Dedifferentiated amniotic fluid mesenchymal stem cell (primary cell): ENCODE measurements around the gene MDM2.
A peak's percentile ranks its signal among the peaks of the same experiment; 100 is the strongest.

Experiments used
- DNase-seq: peaks from one replicate; pipeline ENCODE4 v3.0.0-alpha.2; 2016; ENCODE audit errors: extremely low spot score

MDM2 gene

GRCh38 chr12:68851592-68852306, 43.8 kb downstream of the MDM2 start:
- DNase-seq = no peak

GRCh38 chr12:68853396-68854077, 45.6 kb downstream of the MDM2 start:
- DNase-seq = no peak

- no peak for DNase-seq
Observed at GRCh38 chr12:68854078-68854468, 46.1 kb downstream of the MDM2 start.

GRCh38 chr12:68854554-68854953, 46.6 kb downstream of the MDM2 start:
- no peak for DNase-seq

GRCh38 chr12:68855111-68855510, 47.1 kb downstream of the MDM2 start:
- no peak for DNase-seq

- DNase-seq = no peak
Observed at GRCh38 chr12:68855771-68856170, 47.8 kb downstream of the MDM2 start.

GRCh38 chr12:68856510-68856909, 48.5 kb downstream of the MDM2 start:
- no peak for DNase-seq

- no peak for DNase-seq
Observed at GRCh38 chr12:68861890-68862289, 53.9 kb downstream of the MDM2 start.

GRCh38 chr12:68863109-68863770, 55.3 kb downstream of the MDM2 start:
- no peak for DNase-seq

- peak; percentile 50 for DNase-seq
Observed at GRCh38 chr12:68863886-68864454, 56.0 kb downstream of the MDM2 start.

GRCh38 chr12:68864604-68865003, 56.6 kb downstream of the MDM2 start:
- no peak for DNase-seq

- no peak for DNase-seq
Observed at GRCh38 chr12:68865399-68866164, 57.6 kb downstream of the MDM2 start.

- DNase-seq = no peak
Observed at GRCh38 chr12:68866950-68867349, 59.0 kb downstream of the MDM2 start.

GRCh38 chr12:68867606-68868005, 59.6 kb downstream of the MDM2 start:
- DNase-seq = no peak

GRCh38 chr12:68868043-68868790, 60.2 kb downstream of the MDM2 start:
- no peak for DNase-seq

GRCh38 chr12:68870011-68870410, 62.0 kb downstream of the MDM2 start:
- no peak for DNase-seq

GRCh38 chr12:68870443-68870842, 62.5 kb downstream of the MDM2 start:
- no peak for DNase-seq

GRCh38 chr12:68871396-68871795, 63.4 kb downstream of the MDM2 start:
- no peak for DNase-seq

- DNase-seq = no peak
Observed at GRCh38 chr12:68871921-68872320, 63.9 kb downstream of the MDM2 start.

- DNase-seq = no peak
Observed at GRCh38 chr12:68873316-68873715, 65.3 kb downstream of the MDM2 start.

GRCh38 chr12:68876461-68876860, 68.5 kb downstream of the MDM2 start:
- DNase-seq = no peak
